ENCODE data around the gene CHCHD6. TPM values are rescaled to one million over a fixed set of nuclear protein-coding genes. Genes with fewer than 3 reads are reported as not detected.

CHCHD6 gene
- total RNA-seq, 2 experiments from 2014 or later: 16.6 to 21.2 TPM

DNA sequence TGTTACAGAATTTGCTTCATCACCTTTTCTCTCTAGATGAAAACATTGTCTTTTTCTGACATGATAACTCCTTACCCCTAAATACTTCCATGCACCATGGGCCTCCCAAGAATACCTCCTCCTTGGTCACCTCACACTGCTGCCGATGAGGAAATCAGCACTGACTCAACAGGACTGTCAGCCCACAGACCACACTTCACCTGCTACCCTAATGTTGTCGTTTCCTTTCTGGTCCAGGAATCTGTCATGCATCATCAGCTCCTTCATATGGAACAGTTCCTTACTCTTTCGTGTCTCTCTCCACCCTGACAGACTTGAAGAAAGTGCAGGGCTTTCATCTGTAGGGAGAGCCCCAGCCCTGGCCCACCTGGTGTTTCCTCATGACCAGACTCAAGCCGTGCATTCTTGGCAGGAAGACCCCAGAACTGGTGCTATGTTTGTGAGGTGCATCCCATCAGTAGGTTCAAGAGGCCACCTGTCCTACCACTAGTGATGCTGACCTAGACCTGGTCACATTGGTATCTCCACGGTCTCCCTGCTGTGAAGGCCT, 237.8 kb downstream of the CHCHD6 start:
- Mint-ChIP-seq H3K27me3 (no peaks in the 10 kb centered on the region), H3K36me3 (ENCODE audit: low read depth) (no peaks in the 10 kb centered on the region), H3K4me1 (ENCODE audit: low read depth) (no peaks in the 10 kb centered on the region), H3K27ac (no peak overlapping the region), H3K4me3 (no peak overlapping the region), H3K9me3 (no peaks in the 10 kb centered on the region)
- no peak for TF ChIP-seq CTCF (IDR thresholded peaks at IDR 0.05)
- ChIA-PET POLR2A (no interaction called here), CTCF (no interaction called here)
- intact Hi-C loops (cut with micrococcal nuclease): no loop called here
- DNase-seq (no peak), ATAC-seq (no peak)

GRCh38 chr3:126944089-126944965, 240.3 kb downstream of the CHCHD6 start:
- ChIA-PET POLR2A (no interaction called here), CTCF (no interaction called here)
- no peak for DNase-seq
- Mint-ChIP-seq H3K27me3 (no peaks in the 10 kb centered on the region), H3K9me3 (no peaks in the 10 kb centered on the region), H3K36me3 (ENCODE audit: low read depth) (no peaks in the 10 kb centered on the region), H3K27ac (no peak overlapping the region), H3K4me3 (no peak overlapping the region), H3K4me1 (ENCODE audit: low read depth) (peaks cover 3% of the 10 kb centered on the region)
- intact Hi-C loops (cut with micrococcal nuclease): no loop called here
- ATAC-seq: no peak
- TF ChIP-seq CTCF (IDR thresholded peaks at IDR 0.05): no peak

DNA sequence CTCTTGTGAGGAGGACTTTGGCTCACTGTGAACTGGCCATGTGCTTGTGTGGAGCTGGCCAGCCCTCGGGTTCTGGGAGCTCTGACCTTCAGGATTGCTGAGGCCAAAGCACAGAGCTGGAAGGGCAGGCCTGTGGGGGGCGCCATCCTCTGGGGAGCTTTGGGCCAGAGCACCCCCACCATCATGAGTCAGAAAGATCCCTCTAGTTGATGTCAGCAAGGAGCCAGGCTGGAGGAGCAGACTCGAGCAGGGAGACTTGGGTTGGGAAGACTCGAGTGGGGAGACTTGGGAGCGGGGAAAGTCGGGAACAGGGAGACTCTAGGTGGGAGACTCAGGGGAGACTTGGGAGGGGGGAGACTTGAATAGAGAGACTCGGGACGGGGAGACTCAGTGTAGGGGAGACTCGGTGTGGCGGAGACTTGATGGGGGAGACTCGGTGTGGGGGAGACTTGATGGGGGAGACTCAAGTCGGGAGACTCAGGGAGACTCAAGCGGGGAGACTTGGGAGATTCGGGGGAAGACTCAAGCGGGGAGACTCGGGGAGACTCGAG, 241.2 kb downstream of the CHCHD6 start:
- no peaks in the 10 kb centered on the region for H3K36me3 Mint-ChIP-seq (ENCODE audit: low read depth)
- DNase-seq (no peak), ATAC-seq (no peak)
- no peak overlapping the region for H3K4me3 Mint-ChIP-seq
- ChIA-PET CTCF (no interaction called here), POLR2A (no interaction called here)
- no peak overlapping the region for H3K27ac Mint-ChIP-seq
- intact Hi-C loops (cut with micrococcal nuclease): no loop called here
- no peaks in the 10 kb centered on the region for H3K9me3 Mint-ChIP-seq
- no peak for TF ChIP-seq CTCF (IDR thresholded peaks at IDR 0.05)
- peaks cover 3% of the 10 kb centered on the region for H3K4me1 Mint-ChIP-seq (ENCODE audit: low read depth)
- H3K27me3 Mint-ChIP-seq: no peaks in the 10 kb centered on the region

DNA sequence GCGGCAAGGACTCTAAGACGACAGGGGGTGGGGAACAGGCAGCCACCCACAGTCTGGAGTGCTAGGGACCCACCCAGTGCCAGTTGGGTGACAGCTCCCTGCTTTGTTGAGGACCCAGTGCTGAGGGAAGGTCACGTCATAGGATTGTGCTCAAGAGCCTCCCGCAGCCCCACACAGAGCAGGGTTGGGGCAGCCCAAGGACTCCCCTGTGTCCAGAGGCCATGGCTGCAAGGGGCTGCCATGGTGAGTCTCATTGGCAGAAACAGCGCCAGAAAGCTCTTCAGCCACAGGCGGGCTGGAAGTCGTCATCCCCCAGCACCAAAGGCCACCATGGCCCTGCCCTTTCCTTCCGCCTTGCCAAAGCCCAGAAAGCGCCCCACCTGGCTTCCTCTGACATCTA, 241.9 kb downstream of the CHCHD6 start:
- H3K27me3 Mint-ChIP-seq: no peaks in the 10 kb centered on the region
- POLR2A ChIA-PET: no interaction called here

More for the DNA sequence above, 241.9 kb downstream of the CHCHD6 start:
- CTCF ChIA-PET: no interaction called here
- DNase-seq (no peak), ATAC-seq (no peak)
- Mint-ChIP-seq H3K4me3 (no peak overlapping the region), H3K27ac (no peak overlapping the region), H3K4me1 (ENCODE audit: low read depth) (peaks cover 3% of the 10 kb centered on the region), H3K9me3 (no peaks in the 10 kb centered on the region), H3K36me3 (ENCODE audit: low read depth) (no peaks in the 10 kb centered on the region)
- TF ChIP-seq CTCF (IDR thresholded peaks at IDR 0.05): no peak
- intact Hi-C loops (cut with micrococcal nuclease): no loop called here

All from activated CD8-positive, alpha-beta T cell treated with anti-CD3 and anti-CD28 coated beads for 36 hours (primary cell).